HG02981 (cell line): ENCODE measurements around the gene RNMT.
"Not testable (repeated sequence)": the region's sequence is repeated elsewhere in the genome, so short reads cannot be mapped to it uniquely, and the experiment has no call there.

Experiments used
- ATAC-seq: cut with Tn5 transposase; IDR thresholded peaks from one replicate; pipeline ENCODE4 v1.9.1; 2021; ENCODE audit warnings: mild to moderate bottlenecking, moderate library complexity; ENCODE audit not compliant: unreplicated experiment

The RNMT gene

DNA sequence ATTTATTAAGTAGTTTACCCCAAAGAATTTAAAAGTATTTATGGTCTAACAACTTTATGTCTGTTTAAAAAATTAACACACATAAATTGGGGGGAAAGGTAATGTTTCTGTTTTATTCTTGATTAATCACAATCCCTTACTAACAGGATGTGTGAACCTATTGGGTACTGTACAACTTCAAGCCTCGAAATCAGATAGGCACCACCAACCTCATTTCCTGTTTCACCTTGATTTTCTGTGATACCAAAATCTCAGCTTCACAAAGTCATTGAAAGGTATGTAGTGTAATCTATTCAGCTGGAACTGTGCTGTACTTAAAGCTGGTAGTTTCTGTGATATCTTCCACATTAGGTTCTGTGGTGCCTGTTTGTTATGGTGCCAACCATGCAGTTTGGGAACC is 4.0 kb downstream of the RNMT start:
- no peak for ATAC-seq

DNA sequence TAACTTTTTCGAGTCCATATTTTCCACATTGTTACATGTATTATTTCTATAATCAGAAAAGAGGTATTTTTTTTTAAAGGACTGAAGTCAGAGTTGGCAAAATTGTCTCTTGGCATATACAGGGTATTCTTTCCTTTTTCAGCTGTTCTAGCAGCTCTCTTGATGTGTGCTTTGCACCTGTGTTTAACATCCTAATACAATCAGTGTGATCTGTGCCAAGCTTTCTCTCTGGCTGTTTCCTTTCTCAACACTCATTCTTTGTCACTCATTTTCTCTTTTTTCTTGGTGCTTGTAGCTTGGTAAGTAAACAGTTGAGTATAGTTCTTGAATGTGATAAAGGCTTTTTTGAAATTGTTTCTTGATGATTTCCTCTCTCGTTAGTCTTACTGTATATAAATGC is 9.2 kb downstream of the RNMT start:
- ATAC-seq: no peak

DNA sequence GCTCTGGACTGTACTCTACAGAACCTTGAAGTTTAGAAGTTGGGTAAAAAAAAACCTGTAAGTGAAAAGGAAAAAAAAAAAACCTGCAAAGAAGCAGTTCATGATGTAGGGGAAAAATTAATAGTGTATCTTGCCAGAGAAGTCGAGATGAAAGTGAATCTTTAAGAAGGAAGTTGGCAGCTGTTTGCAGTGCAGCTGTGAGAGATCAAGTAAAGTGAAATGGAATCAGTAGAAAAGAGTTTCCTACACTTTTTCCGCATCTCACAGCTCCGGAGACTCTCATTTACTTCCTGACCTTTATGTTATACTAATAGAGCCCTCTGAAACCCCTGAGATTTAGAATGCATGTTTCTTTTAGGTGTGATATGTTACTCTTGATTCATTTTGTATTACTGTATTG is 19.2 kb downstream of the RNMT start:
- no peak for ATAC-seq

DNA sequence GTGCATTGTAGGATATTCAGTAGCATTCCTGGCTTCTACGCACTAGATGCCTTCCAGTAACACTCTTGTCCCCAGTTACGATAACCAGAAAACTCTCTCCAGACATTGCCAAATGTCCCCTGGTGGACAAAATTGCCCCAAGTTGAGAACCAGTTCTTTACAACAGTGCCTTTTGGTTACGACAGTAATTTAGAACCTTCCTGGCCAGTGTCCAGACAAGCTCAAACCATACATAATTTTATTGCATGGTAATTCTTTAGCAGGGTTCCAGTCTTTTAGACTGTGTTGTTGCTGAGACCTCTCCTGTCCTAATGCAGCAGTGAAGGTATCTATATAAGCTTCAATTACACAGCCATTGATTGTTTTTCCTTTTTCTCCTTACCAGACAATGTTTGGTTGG is 20.2 kb downstream of the RNMT start:
- no peak for ATAC-seq

DNA sequence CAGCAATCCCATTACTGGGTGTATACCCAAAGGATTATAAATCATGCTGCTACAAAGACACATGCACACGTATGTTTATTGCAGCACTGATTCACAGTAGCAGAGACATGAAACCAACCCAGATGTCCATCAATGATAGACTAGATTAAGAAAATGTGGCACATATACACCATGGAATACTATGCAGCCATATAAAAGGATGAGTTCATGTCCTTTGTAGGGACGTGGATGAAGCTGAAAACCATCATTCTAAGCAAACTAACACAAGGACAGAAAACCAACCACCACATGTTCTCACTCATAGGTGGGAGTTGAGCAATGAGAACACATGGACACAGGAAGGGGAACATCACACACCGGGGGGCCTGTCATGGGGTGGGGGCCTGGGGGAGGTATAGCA is 25.1 kb downstream of the RNMT start:
- not testable (repeated sequence) for ATAC-seq

DNA sequence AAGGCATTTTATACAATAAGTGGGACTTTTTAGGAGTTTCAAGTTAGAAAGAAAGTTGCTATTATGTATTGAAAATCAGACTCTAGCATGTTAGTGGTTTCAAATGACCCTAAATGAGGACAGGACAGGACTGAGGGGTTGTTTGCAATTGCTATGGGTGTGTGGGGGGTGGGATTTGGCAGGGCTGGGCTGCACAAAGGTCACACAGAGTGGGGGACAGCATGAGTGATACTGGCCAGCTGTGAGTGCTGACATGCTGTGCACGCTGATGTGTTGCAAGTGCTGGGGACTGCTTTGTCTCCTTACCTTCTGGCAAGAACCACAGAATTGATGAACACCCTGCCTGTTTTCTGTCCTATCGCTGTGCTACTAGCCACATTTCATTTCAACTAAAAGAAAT is 29.8 kb downstream of the RNMT start:
- ATAC-seq: no peak

DNA sequence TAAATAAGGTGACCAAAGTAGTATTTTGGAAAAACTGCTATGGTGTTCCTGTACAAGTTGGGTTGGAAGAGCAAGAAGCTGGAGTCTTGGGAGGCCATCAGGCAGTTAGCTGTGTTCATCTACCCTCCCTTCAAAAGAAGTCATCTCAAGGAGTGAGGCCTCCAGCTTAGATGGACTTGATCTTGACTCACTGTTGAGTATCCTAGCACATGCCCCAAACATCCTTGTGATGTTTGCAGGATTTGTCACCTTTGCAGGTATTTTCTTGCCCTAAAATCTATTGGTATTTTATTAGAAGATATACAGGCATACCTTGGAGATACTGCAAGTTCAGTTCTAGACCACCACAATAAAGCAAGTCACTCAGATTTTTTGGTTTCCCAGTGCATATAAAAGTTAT is 30.2 kb downstream of the RNMT start:
- no peak for ATAC-seq

DNA sequence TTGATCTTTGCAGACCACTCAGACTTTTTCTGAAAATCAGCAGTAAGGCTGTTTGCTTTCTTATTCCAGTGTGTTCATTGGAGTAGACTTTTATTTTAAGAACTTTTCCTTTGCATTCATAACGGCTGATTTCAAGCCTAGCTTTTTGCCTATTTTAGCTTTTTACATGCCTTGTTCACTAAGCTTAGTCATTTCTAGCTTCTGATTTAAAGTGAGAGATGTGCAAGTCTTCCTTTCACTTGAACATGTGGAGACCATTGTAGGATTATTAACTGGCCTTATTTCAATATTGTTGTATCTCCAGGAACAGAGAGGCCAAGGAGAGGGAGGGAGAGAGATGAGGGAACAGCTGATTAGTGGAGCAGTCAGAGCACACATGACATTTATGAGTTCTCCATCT is 32.1 kb downstream of the RNMT start:
- ATAC-seq: no peak

DNA sequence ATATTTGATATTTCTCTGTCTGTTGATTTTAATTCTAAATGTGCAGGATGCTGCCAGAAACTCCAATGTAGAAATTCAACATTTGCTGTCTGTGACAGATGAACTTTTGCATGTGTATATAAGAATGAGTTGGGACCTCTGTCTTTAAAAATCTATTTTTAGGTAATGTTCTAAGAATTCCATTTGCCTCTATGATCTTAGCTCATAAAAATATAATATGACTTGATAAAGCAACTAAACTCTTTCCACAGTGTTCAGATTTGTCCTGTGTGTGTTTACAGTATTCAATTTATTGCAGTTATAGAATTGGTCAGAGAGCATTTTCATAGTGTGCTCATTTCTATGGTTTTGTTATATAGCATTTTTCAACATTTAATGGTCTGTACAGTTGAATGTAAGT is 33.6 kb downstream of the RNMT start:
- no peak for ATAC-seq

DNA sequence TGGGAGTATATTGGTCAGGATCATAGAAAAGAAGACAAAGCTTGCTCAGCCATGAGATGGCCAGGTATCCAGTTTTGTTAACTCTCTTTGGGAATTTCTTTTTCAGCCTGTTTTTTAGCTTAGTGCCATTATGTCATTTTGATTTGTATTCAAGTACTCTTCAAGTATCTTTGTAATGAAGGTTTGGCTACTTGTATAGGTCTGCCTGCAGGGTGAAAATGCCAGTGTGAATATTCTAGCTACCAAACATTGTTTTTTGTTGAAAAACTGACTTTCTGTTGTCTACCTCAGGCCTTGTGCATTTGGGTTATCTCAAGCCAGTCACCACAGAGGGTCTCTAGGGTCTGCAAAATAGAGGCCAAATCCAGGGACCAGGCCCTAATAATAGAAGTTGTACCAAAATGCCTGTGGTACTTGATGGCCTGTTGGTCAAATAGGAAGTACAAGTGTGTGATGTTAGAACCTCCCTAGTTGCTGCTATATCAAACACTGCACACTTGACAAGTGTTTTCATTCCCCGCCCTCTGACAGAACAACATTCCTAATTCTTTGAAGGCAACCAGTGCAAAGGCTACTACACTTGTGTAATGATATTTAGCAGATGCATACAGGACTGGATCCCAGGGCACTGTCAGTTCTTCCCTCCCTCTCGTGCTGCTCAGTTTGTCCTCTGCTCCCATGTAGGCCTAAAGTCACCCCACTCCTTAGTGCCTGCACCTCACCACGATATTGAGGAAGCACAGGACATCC is 36.4 kb downstream of the RNMT start:
- ATAC-seq: no peak

DNA sequence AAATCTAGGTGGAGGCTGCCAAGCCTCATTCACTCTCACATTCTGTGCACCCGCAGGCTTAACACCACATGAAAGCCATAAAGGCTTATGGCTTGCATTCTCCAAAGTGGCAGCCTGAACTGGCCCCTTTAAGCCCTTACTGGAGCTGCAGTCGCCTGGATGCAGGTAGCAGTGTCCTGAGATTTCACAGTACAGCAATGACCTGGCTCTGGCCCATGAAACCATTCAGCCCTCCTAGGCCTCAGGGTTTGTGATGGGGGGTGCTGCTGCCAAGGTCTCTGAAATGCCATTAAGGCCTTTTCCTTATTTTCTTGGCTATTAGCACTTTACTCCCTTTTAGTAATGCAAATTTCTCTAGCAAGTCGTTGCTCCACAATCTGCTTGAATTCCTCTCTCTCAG is 48.6 kb downstream of the RNMT start:
- ATAC-seq: no peak

DNA sequence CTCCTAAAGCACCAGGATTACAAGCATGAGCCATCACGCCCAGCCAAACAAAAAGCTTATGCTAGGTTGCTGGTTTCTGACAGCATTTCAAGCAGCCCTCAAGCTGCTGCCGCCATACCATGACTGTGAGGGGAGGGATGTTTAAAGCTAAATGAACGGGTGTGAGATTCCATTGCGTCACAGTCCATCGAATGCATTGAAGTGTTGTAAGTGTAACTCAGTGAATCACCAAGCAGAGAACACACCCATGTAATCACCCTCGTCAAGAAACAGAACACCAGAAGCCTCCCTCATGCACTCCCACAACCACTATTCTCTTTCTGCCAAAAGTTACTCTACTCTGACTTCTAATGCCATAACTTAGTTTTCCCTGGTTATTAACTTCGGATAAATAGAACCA is 64.7 kb downstream of the RNMT start:
- ATAC-seq: no peak

DNA sequence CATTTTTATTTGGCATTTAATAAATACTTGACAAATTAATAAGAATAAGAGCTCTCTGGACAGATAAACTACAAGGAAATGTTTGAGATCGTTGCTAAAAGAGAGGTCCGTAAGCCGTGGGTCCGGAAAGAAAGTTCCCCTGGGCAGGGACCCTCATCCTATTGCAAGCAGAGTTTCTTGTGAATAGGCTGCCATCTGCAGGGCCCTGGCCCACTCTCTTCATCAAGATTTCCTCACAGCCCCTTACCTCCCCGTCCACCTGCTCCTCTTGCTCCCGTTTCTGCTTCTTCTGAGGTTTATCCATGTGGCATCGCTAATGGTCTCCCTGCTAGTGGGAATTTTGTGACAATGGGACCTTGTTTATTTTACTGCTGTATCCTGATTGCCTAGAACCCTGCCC is 67.3 kb downstream of the RNMT start:
- no peak for ATAC-seq

DNA sequence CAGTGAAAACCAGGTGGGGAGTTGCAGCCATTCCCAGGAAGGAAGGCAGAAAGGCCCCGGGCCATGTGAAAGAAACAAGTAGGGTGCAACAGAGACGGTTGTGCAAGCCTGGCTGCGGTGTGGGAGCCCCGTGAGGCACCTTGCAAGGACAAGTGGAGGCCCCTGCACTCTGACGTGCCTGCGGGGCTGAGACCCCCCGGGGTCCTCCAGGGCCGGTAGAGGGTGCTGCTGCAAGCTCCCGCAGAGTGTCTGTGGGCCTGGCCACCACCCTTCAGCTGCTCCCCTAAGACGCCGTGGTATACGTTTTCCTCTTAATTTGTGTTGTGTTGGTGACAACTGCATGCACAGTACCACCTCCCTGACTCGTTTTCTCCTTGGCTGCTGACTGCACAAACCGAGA is 70.0 kb downstream of the RNMT start:
- ATAC-seq: no peak

DNA sequence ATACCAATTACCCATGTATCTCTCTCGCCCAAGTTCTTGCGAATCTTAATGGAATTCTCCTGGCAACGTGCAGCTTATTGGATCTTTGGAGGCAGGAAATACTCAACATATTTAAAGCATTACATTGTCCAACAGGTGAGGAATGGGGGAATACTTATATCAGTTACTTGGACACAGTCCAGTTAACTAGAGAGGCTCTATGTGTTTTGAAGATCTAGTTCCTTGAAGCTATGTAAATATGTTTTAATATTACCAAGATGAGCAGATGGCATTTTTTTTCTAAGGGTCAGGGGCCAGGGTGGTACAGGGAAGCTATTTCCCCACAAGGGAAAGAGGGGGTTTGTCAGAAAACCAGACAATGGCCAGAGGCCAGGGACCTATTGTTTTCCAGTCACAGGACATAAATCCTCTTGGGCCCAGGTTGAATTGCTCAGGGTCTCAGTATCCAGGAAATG is 70.7 kb downstream of the RNMT start:
- ATAC-seq: no peak

DNA sequence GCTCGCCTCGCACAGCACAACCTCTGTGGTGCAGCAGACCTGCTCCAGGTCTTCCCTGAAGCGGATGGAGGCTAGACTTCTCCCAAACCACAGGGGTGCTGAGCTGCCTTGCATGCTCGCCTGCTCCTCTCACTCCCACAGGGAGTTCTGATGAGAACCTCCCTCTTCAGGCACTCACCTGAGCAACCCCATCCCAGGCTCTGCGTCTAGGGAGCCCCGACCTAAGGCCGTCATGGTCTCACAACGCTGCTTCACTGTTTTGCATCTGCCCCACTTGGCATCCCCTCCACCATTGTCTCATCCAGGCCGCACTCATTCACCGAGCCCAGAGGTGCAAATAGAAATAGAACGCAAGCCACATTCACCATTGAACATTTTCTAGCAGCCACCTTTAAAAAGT is 72.9 kb downstream of the RNMT start:
- ATAC-seq: no peak

DNA sequence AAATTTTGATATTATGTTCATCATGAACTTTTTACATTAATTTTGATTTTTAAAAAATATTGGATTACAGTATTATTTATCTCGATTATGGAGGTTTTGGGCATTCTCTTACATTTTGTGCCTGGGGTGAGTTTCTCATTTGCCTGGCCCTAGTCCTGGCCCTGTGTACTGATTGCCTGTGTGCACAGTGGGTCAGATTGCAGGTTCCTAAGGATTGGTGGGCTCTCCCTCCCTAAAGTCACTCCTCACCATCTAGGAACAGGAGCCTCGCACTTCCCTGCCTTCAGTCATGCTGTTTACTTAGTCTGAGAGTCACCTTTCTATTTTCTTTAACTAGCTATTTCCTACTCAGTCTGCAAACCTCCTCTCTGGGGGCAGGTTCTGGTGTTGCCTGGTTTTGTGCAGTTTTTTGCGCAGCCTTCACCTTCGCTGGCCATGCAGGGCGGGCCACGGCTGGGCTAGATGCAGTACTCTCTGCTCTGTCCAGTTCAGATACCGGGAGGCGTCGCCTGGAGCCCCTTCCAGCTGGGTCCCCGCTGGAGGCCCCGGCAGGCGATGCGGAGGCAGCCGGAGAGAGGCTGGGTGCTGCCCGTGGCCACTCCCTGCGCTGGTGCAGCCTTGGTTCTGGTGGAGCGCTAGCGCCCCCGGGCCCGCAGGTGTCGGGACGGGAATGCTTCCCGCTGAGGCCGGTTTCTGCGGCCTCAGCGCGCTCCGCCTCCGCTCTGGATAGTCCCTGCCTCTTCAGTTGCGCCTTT is 74.2 kb downstream of the RNMT start:
- no peak for ATAC-seq

DNA sequence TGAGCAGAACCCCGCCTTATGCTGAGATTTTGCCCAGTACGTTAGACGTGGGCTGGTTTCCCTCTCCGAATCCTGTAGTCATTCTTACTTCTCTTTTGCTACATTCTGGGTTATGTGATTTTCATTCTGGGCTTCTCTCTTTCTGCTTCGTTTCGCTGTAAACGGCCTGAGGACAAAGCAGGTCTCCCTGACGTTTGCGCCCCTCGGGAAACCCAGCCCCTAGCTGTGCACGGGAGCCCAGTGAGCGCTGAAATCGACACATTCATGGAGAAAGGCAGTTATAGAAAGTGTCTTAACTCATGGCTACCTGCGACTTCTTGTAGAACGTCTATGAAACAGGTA is 74.8 kb downstream of the RNMT start:
- ATAC-seq: no peak

DNA sequence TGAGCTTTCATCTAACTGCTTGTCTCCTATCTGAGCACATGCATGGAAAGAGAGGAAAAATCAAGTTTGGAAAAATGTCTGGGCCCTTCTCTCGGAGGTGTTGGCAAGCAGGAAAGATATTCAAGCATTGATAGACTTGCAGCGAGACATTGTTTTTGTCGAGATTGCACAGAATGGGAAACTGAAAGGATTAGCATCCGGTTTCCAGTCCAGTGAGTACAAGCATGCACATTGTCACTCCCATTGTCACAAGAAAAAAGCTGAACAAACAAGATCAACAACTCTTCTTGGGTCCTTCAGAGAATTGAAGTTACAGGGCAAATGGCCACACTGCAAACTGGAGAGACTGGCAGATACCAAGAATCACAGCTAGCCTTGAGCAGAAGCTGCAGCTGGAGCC is 77.8 kb downstream of the RNMT start:
- ATAC-seq: no peak

DNA sequence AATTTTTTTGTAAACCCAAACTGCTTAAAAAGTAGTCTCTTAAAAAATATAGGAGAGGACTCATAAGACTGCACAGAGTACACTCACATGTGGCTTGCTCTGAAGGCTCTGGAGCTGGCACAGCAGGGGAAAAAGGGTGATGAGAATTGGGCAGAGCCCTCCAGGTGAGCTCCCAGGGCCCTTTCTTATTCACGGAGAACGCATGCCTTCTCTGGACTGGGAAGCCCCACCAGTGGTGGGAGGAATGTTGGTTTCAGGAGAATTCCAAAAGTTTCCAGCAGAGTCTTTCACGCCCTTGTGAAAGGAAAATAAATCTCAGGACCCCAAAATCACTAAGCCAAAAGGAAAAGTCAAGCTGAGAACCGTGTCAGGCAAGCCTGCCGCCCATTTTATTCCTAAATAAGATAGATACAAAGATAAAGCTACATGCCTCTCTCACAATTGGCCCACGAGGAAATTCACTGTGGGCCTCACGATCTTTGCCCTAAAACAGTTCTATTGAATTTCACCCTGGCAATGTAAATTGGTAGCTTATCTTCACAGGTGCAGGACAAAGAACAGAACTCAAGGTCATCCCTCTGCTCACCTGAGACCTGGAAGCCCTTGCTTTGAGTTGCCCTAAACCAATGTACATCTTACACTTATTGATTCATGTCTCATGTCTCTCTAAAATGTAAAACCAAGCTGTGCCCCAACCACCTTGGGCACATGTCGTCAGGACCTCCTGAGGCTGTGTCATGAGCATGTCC is 82.0 kb downstream of the RNMT start:
- no peak for ATAC-seq

DNA sequence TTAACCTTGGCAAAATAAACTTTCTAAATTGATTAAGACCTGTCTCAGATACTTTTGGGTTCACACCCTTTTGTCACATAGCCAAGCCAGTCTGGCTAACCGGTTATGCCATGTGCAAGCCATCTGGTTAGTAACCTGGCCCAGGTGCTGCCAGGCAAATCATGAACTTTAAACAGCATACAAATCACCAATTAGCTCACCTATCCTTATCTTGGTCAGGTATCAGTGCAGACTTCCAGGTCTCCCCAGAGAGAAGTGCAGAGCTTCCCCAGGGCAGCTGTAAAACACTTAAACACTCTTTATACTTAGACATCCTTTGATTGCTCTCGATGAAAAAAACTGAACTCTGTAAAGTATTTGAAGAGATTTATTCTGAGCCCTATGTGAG is 82.6 kb downstream of the RNMT start:
- no peak for ATAC-seq
